ENCODE data around the gene NRL.
"Not testable (repeated sequence)": the region's sequence is repeated elsewhere in the genome, so short reads cannot be mapped to it uniquely, and the experiment has no call there.

NRL gene

GRCh38 chr14:24053548-24054323 lies 61.0 kb downstream of the NRL start:
- no peak for TF ChIP-seq CTCF (IDR thresholded peaks at IDR 0.05; ENCODE audit: low read depth, low read length)
- H3K27ac ChIP-seq = no peak overlapping the region
- H3K4me3 ChIP-seq (ENCODE audit: low read depth, low read length) = no peak overlapping the region
- no peaks in the 10 kb centered on the region for H3K9me3 ChIP-seq (ENCODE audit: severe bottlenecking)
- H3K27me3 ChIP-seq (ENCODE audit: insufficient read depth, low read depth, severe bottlenecking) = no peaks in the 10 kb centered on the region
- H3K36me3 ChIP-seq = no peaks in the 10 kb centered on the region
- DNase-seq = peak; percentile 8

GRCh38 chr14:24052656-24053547 lies 61.8 kb downstream of the NRL start:
- H3K4me3 ChIP-seq (ENCODE audit: low read depth, low read length) = peak overlapping the region; percentile 79
- no peak overlapping the region for H3K27ac ChIP-seq
- no peak for TF ChIP-seq CTCF (IDR thresholded peaks at IDR 0.05; ENCODE audit: low read depth, low read length)
- H3K27me3 ChIP-seq (ENCODE audit: insufficient read depth, low read depth, severe bottlenecking) = no peaks in the 10 kb centered on the region
- no peaks in the 10 kb centered on the region for H3K36me3 ChIP-seq
- no peaks in the 10 kb centered on the region for H3K9me3 ChIP-seq (ENCODE audit: severe bottlenecking)
- DNase-seq = no peak

- Histone ChIP-seq H3K9me3 (ENCODE audit: severe bottlenecking) (no peaks in the 10 kb centered on the region), H3K36me3 (no peaks in the 10 kb centered on the region), H3K4me3 (ENCODE audit: low read depth, low read length) (peak within 1 kb of the TSS; percentile 79), H3K27ac (peak within 1 kb of the TSS; percentile 78), H3K27me3 (ENCODE audit: insufficient read depth, low read depth, severe bottlenecking) (no peaks in the 10 kb centered on the region)
- peak; percentile 76 for DNase-seq
- TF ChIP-seq CTCF (IDR thresholded peaks at IDR 0.05; ENCODE audit: low read depth, low read length) = no peak
Observed at GRCh38 chr14:24051789-24052655, 62.7 kb downstream of the NRL start, which contains the start of gene CARMIL3. Gene CARMIL3, plus strand, starts transcription at chr14:24052009. Its CDS starts 145 bp downstream, at chr14:24052154.

- peak overlapping the region; percentile 78 for H3K27ac ChIP-seq
- no peaks in the 10 kb centered on the region for H3K9me3 ChIP-seq (ENCODE audit: severe bottlenecking)
- H3K36me3 ChIP-seq = no peaks in the 10 kb centered on the region
- no peaks in the 10 kb centered on the region for H3K27me3 ChIP-seq (ENCODE audit: insufficient read depth, low read depth, severe bottlenecking)
- peak overlapping the region; percentile 79 for H3K4me3 ChIP-seq (ENCODE audit: low read depth, low read length)
- no peak for TF ChIP-seq CTCF (IDR thresholded peaks at IDR 0.05; ENCODE audit: low read depth, low read length)
- DNase-seq = no peak
Observed at GRCh38 chr14:24051176-24051788, 63.5 kb downstream of the NRL start.

GRCh38 chr14:24050753-24051152 lies 64.0 kb downstream of the NRL start:
- DNase-seq; H3K27ac ChIP-seq; H3K27me3 ChIP-seq (ENCODE audit: insufficient read depth, low read depth, severe bottlenecking); H3K36me3 ChIP-seq; H3K4me3 ChIP-seq (ENCODE audit: low read depth, low read length); H3K9me3 ChIP-seq (ENCODE audit: severe bottlenecking): not testable (repeated sequence)

- not testable (repeated sequence) for H3K27ac ChIP-seq; H3K27me3 ChIP-seq (ENCODE audit: insufficient read depth, low read depth, severe bottlenecking); H3K4me3 ChIP-seq (ENCODE audit: low read depth, low read length); DNase-seq; H3K36me3 ChIP-seq; H3K9me3 ChIP-seq (ENCODE audit: severe bottlenecking)
Observed at GRCh38 chr14:24049002-24049401, 65.7 kb downstream of the NRL start.

Data from WERI-Rb-1 (cell line).